GM18520 (cell line): ENCODE measurements around the gene TBC1D20.
"Not testable (repeated sequence)": the region's sequence is repeated elsewhere in the genome, so short reads cannot be mapped to it uniquely, and the experiment has no call there.

Experiments
- ATAC-seq: cut with Tn5 transposase; IDR thresholded peaks from one replicate; pipeline ENCODE4 v1.9.1; 2021; ENCODE audit not compliant: unreplicated experiment

The TBC1D20 gene

DNA sequence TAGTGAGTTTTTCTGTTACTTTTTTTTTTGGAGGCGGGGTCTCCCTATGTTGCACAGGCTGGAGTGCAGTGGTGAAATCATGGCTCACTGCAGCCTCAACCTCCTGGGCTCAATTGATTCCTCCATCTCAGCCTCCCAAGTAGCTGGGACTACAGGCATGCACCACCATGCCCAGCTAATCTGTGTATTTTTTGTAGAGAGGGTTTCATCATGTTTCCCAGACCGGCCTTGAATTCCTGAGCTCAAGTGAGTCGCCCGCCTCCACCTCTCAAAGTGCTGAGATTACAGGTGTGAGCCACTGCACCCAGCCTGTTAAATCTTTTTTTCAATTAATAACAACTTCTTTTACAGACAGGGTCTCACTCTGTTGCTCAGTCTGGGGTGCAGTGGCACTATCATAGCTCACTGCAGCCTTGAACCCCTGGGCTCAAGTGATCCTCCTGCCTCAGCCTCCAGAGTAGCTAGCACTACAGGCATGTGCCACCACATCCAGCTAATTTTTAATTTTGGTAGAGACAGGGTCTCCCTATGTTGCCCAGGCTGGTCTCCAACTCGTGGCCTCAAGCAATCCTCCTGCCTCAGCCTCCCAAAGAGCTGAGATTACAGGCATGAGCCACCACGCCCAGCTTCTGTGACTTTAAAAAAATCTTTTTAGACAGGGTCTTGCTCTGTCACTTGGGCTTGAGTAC lies 14.4 kb upstream of the TBC1D20 start:
- not testable (repeated sequence) for ATAC-seq

DNA sequence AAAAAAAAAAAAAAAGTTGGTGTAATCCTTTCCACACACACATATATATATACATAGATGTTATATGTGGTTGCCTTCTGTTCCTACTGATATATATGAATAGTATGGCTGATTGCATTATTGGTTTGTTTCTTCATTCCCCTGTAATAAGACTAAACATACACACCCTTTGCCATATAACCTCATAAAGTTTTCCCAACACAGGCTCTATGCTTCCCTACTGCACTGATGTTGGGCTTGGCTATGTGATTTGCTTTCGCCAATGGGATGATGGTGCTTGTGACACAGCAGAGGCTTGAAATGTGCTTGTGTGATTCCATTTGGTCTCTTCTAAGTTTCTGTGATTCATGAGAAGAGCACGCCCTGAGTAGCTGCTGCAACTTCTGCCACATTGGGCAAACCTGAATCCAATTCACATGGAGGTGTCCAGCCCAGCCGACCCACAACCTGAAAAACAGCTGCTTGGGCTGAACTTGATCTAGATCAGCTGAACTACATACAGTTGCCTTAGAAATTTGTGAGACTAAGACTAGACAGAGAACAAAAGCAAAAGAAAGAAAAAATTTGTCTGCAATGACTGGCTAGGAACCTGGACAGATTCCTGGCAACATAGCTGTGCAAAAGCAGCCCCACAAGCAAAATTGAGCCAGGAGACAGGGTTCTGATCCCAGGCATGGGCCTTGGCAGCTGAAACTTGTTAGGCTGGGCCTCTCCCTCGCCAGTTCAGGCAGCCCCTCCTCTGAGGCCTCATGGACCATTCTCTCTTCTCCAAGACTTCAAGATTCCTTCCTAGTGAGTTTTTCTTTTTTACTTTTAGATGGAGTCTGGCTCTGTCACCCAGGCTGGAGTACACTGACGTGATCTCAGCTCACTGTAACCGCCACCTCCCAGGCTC lies 13.4 kb upstream of the TBC1D20 start:
- ATAC-seq, result no peak

DNA sequence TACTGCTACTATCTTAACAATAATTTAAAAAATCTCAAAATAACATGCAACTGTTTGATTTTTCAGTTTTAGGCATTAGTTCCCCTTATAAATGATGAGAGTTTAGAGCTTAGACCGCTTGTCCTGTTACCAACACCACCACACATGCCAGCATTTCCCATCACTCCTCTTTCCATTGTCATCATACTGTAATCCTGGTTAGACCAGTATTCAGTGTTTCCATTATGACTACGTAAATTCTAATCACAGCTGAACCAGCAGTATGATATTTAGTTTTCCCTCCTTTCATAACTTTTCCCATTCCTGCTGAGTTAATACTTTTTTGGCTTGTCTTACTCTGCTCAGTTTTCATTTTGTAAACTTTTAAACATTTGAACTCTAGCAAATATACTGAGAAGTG lies 12.2 kb upstream of the TBC1D20 start:
- ATAC-seq, result no peak

DNA sequence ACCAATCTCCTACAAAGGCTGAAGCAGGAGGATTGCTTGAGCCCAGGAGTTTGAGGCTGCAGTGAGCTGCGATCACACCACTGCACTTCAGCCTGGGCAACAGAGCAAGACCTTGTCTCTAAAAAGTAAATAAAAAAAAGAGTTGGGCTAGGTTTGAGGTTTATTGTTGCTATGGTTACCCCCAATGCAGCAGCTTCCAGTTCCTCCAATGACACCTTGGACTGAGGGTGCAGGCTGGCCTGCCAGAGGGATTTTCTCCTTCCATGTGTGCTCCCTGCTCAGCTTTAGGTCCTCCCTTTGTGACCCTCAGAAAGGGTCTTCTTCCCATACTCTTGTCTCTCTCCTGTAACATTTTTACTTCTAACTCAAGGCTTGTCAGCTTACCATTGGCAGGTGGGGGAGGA lies 10.6 kb upstream of the TBC1D20 start:
- ATAC-seq, result no peak

DNA sequence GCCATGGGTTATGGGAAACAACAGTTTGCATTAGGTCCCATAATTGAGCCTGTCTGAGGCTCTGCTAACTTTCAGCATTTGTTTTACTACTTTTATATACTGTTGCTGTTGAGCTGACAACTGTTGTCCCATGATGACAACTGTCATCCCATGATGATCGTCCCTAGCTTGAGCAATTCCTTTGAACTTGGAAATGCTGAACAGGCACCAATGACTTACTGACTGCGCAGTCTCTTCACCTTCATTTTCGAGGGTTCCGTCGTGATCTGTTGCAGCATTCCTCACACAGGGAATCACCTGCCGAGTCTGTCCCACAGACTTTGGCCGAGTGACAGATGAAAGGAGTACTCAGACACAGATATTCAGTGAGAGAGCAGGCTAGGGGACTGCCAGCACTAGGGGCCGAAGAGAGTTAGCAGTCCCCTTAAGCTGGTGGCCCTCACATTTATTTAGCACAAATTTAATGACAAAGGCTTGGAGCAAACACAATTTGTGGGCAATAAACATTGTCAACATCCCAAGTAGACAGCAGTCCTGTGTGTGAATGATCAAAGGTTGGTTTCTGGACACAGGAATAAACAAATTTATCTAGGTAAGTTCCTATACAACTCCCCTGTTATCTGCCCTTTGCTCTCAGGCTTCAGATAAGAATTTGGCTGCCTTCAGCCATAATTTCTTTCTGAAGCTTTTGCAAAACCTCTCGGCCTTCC lies 10.0 kb upstream of the TBC1D20 start:
- no peak for ATAC-seq

DNA sequence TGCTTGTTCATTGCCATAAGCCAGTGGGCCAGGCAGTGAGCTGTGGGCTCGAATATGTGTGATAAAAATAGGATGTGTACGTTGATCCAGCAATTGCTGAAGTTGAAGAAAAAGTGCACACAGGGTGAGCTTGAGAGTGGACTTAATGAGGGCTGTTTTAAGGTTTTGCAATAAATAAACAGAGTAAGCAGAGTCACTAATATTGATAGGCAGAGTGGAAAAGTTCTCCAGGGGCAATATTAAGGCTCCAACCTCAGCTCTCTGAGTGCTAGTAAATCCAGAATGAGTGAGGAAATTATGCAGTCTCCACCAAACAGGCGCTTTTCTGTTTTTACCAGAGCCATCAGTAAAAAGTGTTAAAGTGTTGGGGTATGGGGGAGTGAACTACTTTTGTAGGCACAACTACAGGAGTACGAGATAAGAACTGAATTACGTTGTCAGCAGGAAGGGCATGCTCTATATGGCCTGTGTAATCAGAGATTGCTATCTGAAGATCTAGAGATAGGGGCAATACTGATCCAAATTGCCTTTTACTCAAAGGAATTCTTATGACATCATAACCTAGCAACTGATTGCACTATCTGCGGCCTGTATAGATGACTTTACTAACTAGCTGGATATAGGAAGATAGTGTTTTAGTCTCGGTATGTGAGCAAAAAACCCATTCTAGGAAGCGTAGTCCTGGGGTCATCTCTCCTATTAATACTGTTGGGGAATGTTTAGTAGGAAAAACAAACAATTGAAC lies 7.6 kb upstream of the TBC1D20 start:
- no peak for ATAC-seq

DNA sequence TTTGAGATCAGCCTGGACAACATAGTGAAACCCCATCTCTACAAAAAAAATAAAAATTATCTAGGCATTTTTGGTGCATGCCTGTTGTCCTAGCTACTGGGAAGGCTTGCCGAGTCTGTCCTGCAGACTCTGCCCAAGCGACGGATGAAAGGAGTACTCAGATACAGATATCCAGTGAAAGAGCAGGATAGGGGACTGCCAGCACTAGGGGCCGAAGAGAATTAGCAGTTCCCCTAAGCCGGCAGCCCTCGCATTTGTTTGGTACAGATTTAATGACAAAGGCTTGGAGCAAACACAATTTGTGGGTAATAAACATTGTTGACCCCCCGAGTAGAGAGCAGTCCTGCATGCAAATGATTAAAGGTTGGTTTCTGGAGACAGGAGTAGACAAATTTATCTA lies 5.4 kb upstream of the TBC1D20 start:
- ATAC-seq, result no peak

DNA sequence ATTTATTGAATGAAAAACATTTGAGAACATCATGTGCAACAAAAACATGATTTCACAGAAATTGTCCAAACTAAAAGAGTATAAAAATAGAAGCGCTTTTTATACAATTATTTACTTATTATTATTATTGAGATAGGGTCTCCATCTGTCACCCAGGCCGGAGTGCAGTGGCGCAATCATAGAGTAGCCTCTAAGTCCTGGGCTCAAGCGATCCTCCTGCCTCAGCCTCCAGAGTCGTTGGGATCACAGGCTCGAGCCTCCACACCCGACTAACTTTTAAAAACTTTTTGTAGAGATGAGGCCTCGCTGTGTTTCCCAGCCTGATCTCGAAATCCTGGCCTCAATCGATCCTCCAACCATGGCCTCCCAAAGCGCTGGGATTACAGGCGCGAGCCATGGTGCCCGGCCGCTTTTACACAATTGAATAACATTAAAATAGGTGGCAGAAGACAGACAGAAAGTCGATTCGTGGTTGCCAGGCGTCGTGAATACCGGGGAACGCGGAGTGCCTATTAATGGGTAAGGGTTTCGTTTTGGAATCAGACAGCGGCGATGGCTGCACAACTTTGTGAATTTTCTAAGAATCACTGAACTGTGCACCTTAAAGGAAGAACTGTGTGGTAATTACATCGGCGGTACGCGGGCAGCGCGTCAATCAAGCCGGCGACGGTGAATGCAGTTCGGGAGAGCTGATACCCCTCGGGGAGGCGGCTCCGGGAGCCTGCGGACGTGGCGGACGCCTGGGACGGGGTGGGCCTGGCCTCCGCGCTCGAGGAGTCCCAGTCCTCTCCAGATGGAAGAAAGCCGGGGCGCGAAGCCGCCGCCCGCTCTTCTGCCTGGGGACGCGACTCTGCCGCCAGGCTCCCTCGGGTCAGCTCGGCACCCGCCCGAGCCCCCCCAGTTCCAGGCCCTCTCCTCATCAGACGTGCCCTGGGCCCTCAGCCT lies 807 bp downstream of the TBC1D20 start:
- ATAC-seq, result peak; percentile 11

DNA sequence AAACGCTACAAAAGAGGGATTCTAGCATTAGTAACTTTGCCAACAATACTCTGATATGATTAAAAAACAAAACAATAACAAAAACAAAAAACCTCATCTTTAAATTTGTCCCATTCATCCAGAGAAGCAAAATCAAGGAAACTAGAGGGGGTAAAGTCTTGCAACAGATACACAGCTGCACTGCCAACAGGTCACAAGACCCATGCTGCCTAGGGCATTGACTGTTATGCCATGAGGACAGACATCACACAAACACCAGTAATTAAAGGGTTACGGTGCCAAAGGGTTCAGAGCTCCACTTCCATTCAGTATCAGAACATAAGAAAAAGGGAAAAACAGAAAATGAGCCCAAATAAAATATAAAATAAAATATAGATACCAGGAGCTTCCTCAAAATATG lies 1.6 kb downstream of the TBC1D20 start:
- no peak for ATAC-seq

DNA sequence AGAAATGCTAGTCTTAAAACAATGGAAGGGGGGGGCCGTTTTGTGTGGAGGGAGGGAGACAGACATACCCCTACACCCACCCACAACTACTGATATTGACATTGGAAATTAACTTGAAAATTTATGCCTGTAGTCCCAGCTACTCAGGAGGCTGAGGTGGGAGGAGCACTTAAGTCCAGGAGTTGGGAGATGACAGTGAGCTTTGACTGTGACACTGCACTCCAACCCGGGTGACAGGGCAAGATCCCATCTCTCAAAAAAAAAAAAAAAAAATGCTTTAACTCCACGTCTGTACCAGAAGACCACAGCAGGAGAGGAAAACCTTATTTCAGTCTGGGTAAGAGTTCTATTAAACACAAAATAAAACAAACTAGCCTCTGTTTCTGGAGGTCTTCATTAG lies 2.2 kb downstream of the TBC1D20 start:
- no peak for ATAC-seq

DNA sequence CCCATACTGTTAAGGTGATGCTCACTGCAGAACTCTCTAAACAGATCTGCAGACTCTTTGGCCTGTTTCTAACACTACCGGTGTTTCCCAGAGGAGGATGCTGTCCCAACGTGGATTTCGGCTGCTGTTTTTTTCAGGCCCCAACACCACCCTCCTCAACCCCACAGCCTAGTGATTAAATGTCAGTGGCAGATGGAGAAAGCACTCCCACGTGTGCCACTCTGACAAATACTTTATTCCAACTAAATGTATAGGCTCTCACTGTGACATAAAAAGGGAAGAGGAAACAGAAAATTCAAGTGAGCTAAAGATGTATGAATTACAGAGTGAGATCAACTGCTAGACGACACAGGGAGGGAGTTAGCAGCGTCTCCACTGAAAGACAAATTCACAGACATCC lies 3.6 kb downstream of the TBC1D20 start:
- no peak for ATAC-seq

DNA sequence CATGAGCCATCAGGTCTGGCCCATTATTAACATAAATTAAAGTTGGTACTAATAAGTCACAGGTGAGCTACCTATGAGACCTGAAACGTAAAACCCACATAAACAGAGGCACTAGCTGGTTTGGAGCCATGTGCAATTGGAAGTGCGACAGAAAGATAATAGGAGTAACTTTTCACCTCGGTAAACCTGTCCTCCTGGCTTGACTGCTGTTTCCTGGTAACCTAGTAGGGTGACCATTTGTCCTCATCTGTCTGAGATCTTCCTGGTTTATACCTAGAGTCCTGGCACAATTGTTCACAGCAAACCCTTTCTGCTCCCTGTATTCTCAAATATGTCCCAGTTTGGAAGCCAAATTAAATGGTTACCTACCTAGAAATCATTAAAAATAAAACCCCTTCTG lies 7.4 kb downstream of the TBC1D20 start:
- ATAC-seq, result no peak

DNA sequence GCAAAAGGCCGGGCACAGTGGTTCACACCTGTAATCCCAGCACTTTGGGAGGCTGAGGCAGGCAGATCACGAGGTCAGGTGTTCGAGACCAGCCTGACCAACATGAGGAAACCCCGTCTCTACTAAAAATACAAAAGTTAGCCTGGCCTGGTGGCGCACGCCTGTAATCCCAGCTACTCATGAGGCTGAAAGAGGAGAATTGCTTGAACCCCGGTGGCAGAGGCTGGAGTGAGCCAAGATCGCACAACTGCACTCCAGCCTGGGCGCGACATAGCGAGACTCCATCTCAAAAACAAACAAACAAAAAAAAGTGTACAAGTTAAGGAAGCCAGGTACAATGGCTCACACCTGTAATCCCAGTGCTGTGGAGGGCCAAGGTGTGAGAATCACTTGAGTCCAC lies 10.3 kb downstream of the TBC1D20 start:
- ATAC-seq, result not testable (repeated sequence)

DNA sequence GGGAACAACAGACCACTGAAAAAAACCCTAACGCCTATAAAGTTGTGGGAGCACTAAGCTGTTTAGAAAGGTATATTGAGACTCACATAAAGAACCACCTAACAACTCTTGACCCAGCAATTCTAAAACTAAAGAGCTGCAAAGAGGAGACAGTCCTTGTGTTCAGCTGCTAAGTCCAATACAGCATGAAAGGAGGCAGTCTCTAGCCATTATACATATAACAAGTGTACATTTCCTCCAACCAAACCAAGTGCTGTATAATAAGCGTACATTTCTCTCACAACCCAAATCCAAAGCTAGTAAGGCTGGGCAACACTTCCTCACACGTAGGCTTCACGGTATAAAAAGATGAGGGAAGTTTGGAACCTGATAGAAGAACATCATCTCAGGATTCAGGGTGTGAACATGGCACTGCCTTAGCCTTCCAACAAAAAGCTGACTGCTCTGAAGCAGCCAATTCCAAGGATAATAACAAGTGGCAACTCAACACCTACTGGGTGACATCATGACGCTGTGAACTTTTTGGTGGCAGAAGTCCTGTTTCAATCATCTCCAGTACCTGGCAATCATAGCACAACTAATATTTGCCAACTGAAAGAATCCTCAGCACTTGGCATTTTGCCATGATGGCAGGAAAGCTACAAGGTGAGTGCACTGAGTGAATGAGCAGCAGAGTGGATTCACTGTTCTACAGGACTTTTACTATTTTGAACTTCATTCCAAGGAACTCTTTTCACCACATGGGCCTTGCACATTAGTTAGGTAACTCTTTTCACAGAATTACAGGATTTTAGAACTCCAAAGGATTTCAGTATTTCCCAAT lies 16.6 kb downstream of the TBC1D20 start:
- no peak for ATAC-seq

DNA sequence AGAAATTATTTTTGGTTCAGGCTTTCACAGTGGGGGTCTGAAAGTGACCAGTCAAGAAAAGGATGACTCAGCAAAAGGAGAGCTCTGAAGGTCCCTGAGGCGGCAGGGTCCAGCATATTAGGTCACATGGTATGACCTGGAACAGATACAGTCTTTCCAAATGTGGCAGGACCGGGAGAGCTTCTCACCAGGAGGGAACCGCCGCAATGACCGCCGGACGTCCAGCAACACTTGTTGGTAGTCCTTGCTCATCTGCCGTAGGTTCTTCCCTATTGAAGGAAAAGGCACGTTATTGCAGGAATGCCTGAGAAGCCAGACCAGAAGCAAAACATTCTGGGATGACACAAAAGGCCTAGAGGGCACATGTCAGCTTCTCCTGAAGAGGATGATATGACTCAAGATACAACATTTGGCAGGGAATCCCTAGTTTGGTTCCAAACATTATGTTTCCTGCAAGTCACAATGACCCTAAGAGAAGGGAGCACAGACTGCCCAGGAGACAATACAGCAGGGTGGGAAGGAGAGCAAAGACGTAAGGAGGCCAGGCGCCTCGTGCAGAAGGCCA lies 17.4 kb downstream of the TBC1D20 start:
- no peak for ATAC-seq

DNA sequence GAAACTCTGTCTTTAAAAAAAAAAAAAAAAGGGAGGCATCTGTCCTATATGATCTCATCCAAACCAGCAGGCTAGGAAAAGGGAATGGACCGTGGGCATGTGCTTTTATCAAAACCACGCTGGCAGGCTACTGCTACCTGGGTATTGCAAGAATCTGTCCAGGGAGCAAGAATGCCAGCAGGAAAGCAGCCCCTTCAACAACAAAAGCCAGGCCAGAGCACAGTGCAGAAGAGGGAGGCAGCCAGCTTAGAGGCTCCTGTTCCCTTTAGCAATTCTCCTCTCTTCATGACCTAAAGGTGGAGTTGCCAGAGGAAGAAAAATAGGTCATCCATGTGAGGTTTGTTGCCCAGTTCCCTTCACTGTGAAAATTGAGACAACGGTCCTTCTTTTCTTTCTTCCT lies 18.2 kb downstream of the TBC1D20 start:
- no peak for ATAC-seq

DNA sequence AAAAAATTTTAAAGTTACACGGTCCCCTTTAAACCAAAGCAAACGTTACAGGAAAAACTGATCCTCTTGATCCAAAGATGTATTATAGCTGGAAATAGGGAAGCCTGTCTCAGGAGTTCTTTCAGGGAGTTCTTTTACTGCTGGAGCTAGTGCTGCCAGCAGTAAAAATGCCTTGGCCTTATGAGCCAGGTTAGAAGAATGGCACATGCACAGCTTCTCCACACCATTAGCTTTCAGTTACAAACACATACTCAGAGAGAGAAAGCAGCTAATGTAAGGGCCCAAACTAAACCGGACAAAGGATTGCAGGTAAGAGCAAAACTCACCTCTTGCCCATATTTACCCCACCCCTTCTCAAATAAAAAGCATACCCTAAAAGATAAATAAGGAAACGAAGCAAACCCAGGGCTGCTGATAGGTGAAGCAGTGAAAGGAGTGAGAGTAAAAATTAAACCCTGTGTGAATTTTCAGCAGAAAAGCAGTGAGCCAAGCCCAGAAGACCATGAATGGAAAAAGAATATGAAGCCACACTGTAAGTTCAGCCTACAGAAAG lies 19.0 kb downstream of the TBC1D20 start:
- ATAC-seq, result no peak

DNA sequence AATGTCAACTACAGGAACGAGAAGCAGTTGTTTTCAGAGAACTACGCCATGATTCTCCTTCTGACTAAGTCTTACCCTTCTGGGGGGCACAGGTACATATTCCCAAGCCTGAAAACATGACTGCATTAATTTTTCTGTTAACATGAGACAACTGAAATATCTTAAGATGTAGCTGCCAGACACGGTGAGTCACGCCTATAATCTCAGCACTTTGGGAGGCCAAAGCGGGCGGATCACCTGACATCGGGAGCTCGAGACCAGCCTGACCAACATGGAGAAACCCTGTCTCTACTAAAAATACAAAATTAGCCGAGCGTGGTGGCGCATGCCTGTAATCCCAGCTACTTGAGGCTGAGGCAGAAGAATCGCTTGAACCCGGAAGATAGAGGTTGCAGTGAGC lies 21.7 kb downstream of the TBC1D20 start:
- ATAC-seq, result no peak

DNA sequence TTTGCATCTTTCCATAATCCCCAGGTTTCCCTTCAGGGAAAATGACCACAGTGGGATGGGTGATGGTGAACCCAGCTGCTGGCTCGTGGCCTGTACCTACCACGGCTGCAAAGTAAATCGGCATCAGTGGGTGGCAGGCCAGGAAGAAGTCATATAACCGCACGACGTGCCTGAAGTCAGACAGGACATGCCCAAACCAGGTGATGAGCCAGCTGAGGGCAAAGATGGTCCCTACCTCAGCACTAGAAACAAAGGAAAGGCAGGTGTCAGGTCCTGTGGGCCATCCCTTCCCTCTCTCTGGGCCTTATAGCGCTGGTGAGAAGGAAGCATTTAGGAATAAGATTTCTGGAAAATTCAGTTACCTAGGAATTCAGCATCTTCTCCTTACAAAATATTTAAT lies 22.2 kb downstream of the TBC1D20 start:
- no peak for ATAC-seq
